HG02840 (cell line): ENCODE measurements around the gene GAS2L2.
"Not testable (repeated sequence)": the region's sequence is repeated elsewhere in the genome, so short reads cannot be mapped to it uniquely, and the experiment has no call there.

Experiments
- ATAC-seq: cut with Tn5 transposase; IDR thresholded peaks from one replicate; pipeline ENCODE4 v1.9.1; 2021; ENCODE audit warnings: mild to moderate bottlenecking, moderate library complexity, moderate number of reproducible peaks; ENCODE audit not compliant: unreplicated experiment, low FRiP score

The GAS2L2 gene

GRCh38 chr17:35773679-35774425 lies 20.8 kb upstream of the GAS2L2 start:
- ATAC-seq: no peak

DNA sequence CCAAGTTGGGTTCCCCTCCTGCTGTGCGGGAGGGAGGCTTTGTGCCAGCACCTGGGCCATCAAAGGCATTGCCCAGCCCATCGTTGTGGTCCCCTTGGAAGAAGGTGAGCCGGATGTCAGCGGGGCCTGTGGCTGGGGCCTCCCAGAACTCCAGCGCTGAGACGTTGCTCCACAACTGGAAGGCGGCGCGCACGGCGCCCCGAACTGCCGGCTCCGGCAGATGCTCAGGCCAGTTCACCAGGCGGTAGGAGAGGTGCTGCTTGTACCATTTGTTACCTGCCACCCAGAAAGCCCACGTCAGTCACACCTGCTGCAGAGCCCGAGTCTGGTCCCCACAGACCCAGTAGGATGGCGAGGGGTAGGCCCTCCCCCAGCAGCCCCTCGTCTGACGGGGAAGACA lies 20.1 kb upstream of the GAS2L2 start:
- ATAC-seq: no peak

- ATAC-seq: no peak
Observed at GRCh38 chr17:35769895-35770486, 17.0 kb upstream of the GAS2L2 start.

GRCh38 chr17:35768797-35769196 lies 15.8 kb upstream of the GAS2L2 start:
- no peak for ATAC-seq

- ATAC-seq: no peak
Observed at GRCh38 chr17:35766903-35767510, 14.0 kb upstream of the GAS2L2 start.

DNA sequence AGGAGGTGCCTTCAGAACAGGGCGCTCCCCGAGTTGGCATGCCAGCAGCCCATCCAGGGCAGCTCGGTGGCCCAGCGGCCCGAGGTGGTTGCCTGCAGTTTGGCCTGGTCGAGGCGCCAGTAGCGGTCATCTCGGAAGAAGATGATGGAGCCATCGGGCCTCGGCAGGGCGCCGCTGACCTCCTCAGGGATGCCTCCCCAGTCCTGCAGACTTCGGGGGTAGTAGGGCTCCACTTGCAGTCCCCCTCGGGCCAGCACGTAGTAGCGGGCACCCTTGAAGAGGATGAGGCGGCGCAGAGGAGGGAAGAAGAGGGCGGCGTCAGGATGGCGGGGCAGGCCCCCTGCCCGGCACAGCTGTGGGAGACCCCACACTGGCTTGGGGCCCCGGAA lies 13.4 kb upstream of the GAS2L2 start:
- no peak for ATAC-seq

DNA sequence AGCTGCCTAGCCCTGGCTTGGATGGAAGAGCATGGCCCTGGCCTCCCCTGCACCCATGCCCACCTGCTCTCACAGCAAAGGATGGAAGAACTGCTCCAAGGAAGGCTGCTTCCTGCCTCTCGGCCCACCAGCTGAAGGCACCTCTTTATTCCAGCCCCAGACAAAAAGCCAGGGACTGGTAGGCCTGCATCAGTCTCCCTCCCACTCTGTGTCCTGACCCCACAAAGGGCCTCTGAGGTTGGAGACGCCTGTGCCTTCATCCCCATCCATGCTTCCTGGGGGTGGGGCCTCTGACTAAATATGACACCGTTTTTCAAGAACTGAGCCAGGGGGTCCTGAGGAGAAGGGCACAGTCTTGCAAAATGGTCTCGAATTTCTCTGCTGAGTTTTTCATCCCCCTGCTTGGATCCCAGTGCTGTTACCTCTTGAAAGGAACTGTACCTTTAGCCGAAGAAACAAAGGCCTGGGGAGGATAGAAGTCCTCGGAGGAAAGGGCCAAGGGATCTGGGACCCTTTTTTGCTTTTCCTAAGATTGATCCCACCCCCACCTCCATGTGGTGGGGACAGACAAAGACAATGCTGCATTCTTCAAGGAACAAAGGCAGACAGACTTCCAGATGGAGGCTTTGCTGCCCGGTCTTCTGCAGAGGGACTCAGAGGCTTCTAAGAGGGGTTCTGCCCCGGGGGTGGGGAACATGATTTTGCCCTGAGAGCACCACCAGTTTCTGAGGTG lies 12.9 kb upstream of the GAS2L2 start:
- no peak for ATAC-seq

DNA sequence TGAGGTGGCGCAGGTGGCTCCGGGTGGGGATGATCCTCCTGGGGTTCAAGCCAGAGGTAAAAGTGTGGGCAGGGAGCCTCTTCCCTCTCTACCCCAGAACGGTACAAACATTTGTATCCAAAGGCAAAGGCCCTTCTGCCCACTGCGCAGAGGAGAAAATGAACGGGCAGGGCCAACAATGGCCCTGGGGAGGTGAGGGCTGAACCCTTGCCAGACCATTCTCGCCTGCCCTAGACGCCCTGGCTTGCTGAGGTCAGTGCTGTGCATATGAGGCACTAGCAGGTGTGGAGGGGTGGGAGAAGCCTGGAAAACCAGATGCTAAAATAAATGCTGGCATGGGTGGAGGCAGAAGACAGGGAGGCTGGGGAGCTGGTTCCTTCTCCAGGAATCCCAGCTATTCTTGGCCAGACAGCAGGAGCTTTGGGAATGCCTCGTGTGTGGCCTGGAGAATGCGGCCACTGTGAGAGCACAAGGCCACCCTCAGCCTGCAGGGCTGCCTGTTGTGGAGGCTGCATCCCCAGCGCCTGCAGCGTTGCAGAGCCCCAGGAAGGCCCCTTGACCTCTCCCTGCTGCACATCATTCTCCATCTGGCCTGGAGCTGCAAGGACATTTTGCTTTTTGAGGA lies 12.2 kb upstream of the GAS2L2 start:
- no peak for ATAC-seq

DNA sequence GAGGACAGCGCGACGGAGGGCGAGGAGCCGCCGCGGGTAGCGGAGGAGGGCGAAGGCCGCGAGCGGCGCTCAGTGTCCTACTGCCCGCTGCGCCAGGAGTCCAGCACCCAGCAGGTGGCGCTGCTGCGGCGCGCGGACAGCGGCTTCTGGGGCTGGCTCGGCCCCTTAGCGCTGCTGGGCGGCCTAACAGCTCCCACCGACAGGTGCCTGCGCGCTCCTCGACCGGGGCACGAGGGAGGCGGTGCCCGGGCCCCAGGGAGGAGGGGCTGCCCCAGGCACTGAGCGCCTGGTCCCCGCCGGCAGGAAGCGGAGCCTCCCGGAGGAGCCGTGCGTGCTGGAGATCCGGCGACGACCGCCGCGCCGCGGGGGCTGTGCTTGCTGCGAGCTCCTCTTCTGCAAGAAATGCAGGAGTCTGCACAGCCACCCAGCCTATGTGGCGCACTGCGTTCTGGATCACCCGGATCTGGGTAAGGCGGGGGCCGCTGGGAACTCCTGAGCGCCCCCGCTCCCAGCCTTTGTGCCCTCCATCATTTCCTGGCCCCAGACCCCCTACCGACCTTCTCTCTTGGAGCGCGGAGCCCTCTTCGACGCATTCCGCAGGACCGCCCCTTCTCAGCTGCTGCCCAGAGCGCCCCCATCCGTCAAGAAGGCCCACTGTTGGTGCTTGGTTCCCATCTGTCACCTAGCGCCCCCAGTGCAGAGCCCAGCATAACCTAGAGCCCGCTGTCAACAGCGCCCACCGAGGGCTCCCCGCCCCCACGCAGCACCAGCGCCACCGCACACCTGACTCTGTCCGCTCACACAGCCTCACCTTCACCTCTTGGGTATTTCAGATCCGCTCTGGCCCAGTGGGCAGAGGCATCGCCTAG lies 11.3 kb upstream of the GAS2L2 start:
- ATAC-seq: peak; percentile 66

GRCh38 chr17:35763767-35764122 lies 10.7 kb upstream of the GAS2L2 start:
- no peak for ATAC-seq

DNA sequence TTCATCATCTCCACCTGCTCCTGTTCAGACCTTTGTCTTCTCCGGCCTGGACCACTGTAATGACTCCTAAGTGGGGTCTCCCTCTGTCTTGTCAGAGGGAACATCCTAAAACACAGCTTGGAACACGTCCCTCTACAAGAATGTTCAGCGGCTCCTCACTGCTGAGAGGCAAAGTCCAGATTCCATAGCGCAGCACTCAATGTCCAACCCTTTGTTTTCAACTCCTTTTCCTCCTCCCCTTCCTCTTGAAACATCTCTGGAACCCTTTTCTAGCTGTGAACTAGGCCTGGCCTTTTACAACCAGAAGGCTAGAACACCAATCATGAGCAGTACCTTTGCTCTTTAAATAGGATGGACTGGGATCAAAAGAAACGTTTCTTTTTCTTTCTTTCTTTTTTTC lies 8.6 kb upstream of the GAS2L2 start:
- no peak for ATAC-seq

- no peak for ATAC-seq
Observed at GRCh38 chr17:35760587-35760986, 7.5 kb upstream of the GAS2L2 start, which contains the start of gene C17orf50. TSS of gene C17orf50 (plus strand) at chr17:35760887. CDS start at chr17:35760942, 55 bp downstream.

DNA sequence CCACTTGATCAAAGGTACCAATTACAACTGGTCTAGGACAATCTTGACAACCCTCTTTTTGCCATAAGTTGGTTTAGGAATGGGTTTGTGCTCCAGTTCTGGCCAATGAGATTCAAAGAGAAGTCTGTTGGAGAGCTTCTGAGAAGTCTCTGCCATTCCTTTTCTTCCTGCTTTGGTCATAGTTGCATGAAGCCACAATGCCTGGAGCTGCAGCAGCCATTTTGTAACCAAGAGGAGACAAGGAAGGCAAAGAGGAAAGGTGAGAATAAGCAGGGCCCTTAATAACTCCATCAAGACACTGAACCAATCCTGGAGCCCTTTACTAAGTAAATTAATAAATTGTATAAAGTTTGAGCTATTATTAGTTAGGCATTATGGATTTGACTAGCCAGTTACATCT lies 4.2 kb upstream of the GAS2L2 start:
- ATAC-seq: no peak

GRCh38 chr17:35752471-35752870 lies 568 bp downstream of the GAS2L2 start:
- no peak for ATAC-seq

DNA sequence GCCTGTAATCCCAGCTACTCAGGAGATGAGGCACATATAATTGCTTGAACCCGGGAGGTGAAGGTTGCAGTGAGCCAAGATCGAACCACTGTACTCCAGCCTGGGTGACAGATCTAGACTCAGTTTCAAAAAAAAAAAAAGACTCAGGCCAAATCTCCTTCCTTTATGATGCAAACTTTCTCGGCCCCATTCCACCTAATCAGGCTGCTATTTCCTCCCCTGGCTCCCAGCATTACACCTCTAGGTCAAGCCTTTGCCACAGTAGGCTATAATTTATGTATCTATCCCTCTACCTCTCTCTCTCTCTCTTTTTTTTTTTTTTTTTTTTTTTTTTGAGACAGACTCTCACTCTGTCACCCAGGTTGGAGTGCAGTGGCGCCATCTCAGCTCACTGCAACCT lies 1.5 kb downstream of the GAS2L2 start:
- ATAC-seq: not testable (repeated sequence)

GRCh38 chr17:35750526-35751395 lies 2.3 kb downstream of the GAS2L2 start:
- ATAC-seq: no peak

DNA sequence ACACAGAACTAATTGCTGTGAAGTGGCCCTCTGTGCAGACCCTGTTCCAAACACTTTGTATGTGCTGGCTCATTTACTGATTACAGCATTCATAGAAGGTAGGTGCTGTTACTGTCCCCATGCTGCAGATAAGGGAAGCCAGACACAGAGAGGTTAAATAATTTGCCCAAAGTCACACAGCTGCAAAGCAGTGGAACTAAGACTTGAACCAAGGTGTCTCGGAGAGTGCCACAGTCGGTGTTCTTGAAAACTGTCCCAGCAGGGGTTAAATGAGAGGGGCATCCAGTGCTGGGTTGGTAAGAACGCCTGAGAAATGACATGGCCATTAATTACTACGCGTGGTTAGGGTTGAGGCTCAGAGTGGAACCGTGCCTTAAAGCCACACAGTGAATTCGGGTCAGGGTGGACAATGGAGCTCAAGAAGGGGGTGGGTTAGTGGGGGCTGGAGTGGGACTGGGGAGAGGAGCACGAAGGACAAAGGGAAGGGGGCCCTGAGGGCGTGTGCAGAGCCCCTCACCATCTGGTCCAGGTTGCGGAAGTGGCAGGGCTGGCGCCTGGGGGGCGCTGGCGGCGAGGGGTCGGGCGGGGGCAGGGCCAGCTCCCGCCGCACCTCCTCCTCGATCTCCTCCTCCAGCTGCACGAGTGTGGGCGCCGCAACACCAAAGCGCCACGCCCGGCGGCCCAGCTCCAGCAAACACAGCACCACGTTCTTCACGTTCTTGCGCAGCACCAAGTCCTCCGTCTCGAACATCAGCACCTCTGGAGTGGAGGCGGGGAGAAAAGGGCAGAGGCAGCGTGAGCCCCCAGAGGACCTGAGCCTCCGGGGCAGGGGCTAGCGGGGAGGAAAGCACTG lies 3.3 kb downstream of the GAS2L2 start:
- no peak for ATAC-seq

- ATAC-seq: no peak
Observed at GRCh38 chr17:35748979-35749378, 4.1 kb downstream of the GAS2L2 start.
